ENCODE data around the gene LIMS3. TPM values are rescaled to one million over a fixed set of nuclear protein-coding genes. Genes with fewer than 3 reads are reported as not detected.
"Not testable (repeated sequence)": the region's sequence is repeated elsewhere in the genome, so short reads cannot be mapped to it uniquely, and the experiment has no call there.

LIMS3 gene
- 1 to 10 TPM in 10 of 12 donors, not detected in 2; 1.7 to 8.6 (median 4.8) TPM for polyA plus RNA-seq (ENCODE audit: insufficient read length in 12 of 12)
- long read RNA-seq, donor 1: 0 reads
- long read RNA-seq, donor 2: 0 reads
- long read RNA-seq, donor 3: 0 reads
- long read RNA-seq, donor 4: 0 reads
- long read RNA-seq, donor 5, partial matches to known transcripts: 0 of 2 reads
- long read RNA-seq, donor 5, other reads (novel, unspliced or antisense): 0 of 2 reads
- long read RNA-seq, donor 6: 0 reads
- long read RNA-seq, donor 7, partial matches to known transcripts: 0 of 1 reads
- long read RNA-seq, donor 7, other reads (novel, unspliced or antisense): 0 of 1 reads
- long read RNA-seq, donor 8, partial matches to known transcripts: 0 of 1 reads
- long read RNA-seq, donor 8, other reads (novel, unspliced or antisense): 0 of 1 reads
- long read RNA-seq, donor 9, partial matches to known transcripts: 0 of 2 reads
- long read RNA-seq, donor 9, other reads (novel, unspliced or antisense): 0 of 2 reads
- long read RNA-seq, donor 10, partial matches to known transcripts: 0 of 2 reads
- long read RNA-seq, donor 10, other reads (novel, unspliced or antisense): 0 of 2 reads
- long read RNA-seq, donor 11, partial matches to known transcripts: 0 of 4 reads
- long read RNA-seq, donor 11, other reads (novel, unspliced or antisense): 0 of 4 reads

GRCh38 chr2:109898462-109899336, at the start of gene LIMS3:
TSS of gene LIMS3 (plus strand) at chr2:109898688. CDS start at chr2:109898729, 41 bp downstream.
- not testable (repeated sequence) for DNase-seq

- not testable (repeated sequence) for DNase-seq
Measured at GRCh38 chr2:109871129-109871751, 27.2 kb upstream of the LIMS3 start.

GRCh38 chr2:109876625-109877024, 21.9 kb upstream of the LIMS3 start:
- not testable (repeated sequence) for DNase-seq

GRCh38 chr2:109882112-109882511, 16.4 kb upstream of the LIMS3 start:
- DNase-seq: not testable (repeated sequence)

GRCh38 chr2:109888414-109888813, 10.1 kb upstream of the LIMS3 start:
- not testable (repeated sequence) for DNase-seq

GRCh38 chr2:109889909-109890308, 8.6 kb upstream of the LIMS3 start:
- not testable (repeated sequence) for DNase-seq

- DNase-seq: not testable (repeated sequence)
Measured at GRCh38 chr2:109891024-109891423, 7.5 kb upstream of the LIMS3 start.

- not testable (repeated sequence) for DNase-seq
Measured at GRCh38 chr2:109893736-109894135, 4.8 kb upstream of the LIMS3 start.

GRCh38 chr2:109894141-109894540, 4.3 kb upstream of the LIMS3 start:
- not testable (repeated sequence) for DNase-seq

GRCh38 chr2:109895090-109895869, 3.2 kb upstream of the LIMS3 start:
- not testable (repeated sequence) for DNase-seq

GRCh38 chr2:109896212-109896611, 2.3 kb upstream of the LIMS3 start:
- DNase-seq: not testable (repeated sequence)

GRCh38 chr2:109897769-109898461, 573 bp upstream of the LIMS3 start:
- not testable (repeated sequence) for DNase-seq

GRCh38 chr2:109905796-109906195, 7.3 kb downstream of the LIMS3 start:
- DNase-seq: not testable (repeated sequence)

- DNase-seq: not testable (repeated sequence)
Measured at GRCh38 chr2:109908626-109909025, 10.1 kb downstream of the LIMS3 start.

- not testable (repeated sequence) for DNase-seq
Measured at GRCh38 chr2:109910789-109911188, 12.3 kb downstream of the LIMS3 start.

- not testable (repeated sequence) for DNase-seq
Measured at GRCh38 chr2:109913911-109914310, 15.4 kb downstream of the LIMS3 start.

- DNase-seq: not testable (repeated sequence)
Measured at GRCh38 chr2:109914552-109914951, 16.1 kb downstream of the LIMS3 start.

- not testable (repeated sequence) for DNase-seq
Measured at GRCh38 chr2:109915830-109916229, 17.3 kb downstream of the LIMS3 start.

- not testable (repeated sequence) for DNase-seq
Measured at GRCh38 chr2:109920162-109920561, 21.7 kb downstream of the LIMS3 start.
